ENCODE results near the gene SFXN5.

Gene SFXN5

GRCh38 chr2:72953528-72953927 is 118.0 kb downstream of the SFXN5 start:
- DNase-seq, result no peak

DNA sequence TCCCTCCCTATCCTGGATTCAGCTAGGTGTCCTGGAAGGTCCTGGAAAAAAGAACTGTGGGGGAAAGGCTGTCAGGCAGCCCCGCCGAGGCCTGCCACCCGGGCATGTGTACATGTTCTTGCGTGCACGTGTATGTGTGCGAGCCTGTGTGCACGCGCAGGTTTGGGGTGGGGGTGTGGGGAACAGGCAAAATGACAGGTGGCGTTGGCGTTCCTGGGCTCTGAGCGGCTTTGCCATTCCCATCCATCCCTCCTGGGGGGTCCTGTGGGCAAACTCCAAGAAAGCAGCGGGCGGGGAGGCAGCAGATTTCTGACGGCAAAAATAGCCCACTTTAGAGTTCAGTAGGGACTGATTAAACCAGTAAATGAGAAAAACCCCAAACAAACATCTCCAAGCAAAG is 118.6 kb downstream of the SFXN5 start:
- no peak for DNase-seq

- DNase-seq, result no peak
Measured at GRCh38 chr2:72952110-72952823, 119.2 kb downstream of the SFXN5 start.

GRCh38 chr2:72951303-72952095 is 120.0 kb downstream of the SFXN5 start:
- DNase-seq, result no peak

DNA sequence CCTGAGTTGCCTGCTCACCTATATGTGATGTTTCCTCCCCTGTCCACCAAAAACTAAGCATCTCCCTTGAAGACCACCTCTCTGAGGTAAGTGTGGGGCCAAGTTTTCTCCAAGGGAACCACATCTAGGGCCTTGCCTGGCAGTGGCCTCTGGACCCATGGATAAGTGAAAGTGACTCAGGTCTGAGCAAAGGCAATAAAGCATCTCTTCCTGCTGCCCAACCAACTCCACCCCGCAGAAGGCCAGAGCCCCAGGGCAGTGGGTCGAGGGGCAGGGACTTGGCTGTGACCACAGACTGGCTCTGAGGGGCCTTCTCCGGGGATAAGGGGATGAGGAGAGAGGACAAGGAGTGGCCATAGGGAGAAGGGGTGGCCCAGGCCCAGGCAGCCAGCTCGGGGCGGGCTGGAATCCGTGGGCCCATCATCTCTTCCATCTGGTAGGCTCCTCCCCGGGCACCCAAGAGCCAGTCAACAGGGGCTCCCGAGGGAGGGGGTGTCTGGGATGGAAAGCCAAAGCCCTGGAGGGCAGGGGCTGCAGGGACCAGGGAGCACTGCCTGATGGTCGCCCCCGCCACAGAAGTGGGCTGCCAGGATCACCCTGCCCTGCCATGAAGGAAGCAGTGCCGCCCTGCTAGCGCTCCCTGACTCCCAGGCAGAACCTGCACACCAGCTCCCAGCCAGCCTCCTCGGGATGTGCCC is 120.8 kb downstream of the SFXN5 start:
- no peak for DNase-seq

DNA sequence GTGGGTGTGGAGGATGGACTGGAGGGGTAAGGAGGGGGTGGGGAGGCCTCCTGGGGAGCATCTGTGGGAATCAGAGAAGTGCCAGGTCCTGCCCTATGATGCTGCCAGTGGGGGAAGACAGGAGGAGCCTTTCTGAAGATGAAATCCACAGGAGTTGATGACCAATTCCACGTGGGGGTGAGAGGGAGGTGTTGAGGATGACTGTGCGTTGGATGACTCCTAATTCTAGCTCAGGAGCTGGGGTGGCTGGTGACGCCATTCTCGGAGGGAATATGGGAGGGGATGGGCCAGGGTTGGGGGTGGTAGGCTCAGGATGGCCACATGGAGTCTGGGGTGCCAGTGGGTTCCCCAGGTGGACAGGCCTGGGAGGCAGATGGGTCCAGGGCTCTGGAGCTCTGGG is 121.9 kb downstream of the SFXN5 start:
- no peak for DNase-seq

DNA sequence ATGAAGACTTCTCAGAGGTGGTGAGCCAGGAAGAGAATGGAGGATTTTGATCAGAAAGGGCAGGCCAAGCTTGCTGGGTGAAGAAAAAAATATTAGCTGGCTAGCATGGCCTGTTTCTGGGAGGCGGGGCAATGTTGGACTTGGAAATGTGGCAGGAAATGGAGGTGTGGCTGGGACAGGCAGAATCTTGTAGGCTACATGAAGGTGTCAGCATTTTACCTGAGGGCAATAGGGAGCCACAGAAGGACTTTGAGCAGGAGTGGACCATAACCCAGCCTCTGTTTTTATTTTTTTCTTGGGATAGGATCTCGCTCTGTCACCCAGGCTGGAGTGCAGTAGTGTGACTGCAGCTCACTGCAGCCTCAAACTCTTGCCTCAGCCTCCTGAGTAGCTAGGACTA is 122.5 kb downstream of the SFXN5 start:
- no peak for DNase-seq

- DNase-seq, result no peak
Measured at GRCh38 chr2:72947952-72948830, 123.3 kb downstream of the SFXN5 start.

- no peak for DNase-seq
Measured at GRCh38 chr2:72946466-72946865, 125.0 kb downstream of the SFXN5 start.

GRCh38 chr2:72945450-72946019 is 126.0 kb downstream of the SFXN5 start:
- DNase-seq, result no peak

DNA sequence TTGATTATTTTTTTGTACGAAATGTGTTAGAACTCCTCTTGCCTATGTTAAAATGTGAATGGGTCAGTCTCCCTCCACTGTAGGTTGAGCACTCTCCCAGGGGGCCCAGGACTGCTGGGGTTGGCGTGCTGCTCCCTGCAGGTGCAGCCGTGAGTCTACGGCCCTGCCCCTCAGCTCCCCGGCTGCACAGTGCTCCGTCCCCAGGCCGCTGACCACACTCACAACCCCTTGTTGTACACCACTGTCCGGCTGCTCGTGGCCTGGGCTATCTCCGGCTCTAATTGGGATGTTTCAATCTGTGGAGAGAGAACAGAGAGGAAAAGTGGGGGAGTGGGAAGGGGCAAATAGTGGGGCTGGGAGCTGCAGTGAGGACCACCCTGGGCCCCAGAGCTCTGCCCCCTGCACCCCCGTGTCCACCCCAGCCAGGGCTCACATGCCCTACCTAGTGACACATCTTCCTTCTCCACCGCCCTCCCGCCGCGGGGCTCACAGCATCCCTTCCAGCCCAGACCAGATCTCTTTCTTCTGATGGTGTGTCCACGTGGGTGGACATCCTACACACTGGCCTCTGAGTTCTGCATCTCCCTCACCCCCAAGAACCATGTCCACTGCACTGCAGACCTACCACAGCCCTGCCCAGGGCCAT is 126.6 kb downstream of the SFXN5 start:
- DNase-seq, result no peak

DNA sequence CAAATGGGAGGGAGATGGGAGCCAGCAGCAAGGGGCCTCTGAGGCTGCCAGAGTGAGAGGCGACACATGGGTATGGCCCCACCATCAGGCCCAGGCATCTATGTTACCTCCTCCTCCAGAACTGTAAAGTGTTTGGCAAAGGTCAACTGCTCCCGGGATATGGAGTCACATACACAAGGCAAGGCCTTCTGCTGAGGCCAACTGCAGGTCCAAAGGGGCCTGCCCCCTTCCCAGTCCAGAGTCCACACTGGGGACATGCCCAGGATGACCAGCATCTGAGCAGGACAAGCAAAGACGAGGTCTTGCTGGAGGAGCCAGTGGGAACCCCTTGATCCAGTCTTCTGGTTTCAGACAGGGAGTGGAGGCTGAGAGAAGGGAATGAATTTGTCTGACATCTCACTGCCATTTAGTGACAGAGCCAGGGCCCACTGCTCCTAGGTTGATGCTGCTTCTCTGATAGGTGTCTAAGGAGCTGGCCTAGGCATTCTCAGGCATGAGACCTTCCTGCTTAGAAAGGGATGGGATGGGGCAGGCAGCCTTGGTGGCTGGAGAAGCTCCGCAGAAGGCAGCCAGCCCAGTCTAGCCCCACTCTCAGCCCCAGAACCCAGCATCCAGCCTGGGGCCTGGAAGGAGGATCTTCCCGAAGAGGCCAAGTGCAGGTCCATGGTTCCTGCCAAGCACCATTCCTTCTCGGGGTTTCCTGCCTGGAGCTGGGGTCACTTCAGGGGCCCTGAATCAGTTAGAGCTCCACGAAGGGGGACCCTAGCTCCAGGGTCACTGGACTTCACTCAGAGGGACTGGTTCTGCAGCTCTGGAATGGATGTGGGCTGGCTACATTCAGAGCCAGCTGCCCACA is 127.7 kb downstream of the SFXN5 start:
- DNase-seq, result no peak

DNA sequence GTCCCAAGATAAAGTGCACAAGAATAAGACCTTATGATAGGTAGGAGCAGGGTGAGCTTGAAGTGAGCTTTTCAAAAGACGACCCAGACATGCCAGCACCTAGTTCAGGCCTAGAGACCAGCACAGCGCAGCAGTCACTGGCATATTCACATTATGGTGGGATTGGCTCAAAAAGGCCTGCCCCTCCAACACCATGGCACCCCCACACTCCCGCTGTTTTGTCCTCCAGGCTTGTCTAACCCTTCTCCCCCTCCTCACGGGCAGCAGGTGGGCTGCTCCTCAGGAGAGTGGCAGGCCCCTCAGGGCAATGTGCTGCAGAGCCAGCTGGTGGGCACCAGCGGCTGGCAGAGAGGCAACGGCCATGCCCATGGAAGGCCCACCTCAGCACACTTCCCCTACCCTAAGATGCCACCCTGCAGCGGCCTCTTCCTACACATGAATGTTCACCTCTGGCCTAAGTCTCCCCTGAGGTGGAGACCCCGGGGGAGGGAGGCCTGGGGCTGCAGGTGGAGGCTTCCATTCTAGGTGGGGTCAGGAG is 128.6 kb downstream of the SFXN5 start:
- DNase-seq, result no peak

GRCh38 chr2:72942293-72942692 is 129.2 kb downstream of the SFXN5 start:
- no peak for DNase-seq

DNA sequence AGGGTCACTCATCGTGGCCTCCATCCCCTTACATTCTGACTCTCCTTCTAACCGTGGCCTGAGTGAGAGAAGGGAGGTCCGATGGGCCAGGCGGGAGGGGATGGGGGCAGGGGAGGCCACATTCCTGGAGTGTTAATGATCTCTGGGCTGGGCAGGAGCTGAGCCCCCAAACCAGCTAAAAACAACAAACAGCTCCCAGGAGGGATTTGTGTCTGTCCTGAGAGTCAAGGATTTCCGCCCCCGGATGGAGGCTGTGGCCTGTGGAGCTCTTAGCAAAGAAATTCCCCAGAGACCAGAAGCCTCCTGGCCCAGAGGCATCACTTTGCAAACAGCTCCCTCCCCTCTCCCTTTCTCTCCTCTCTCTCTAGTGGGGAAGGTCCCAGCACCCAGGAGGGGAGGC is 130.7 kb downstream of the SFXN5 start:
- DNase-seq, result no peak

DNA sequence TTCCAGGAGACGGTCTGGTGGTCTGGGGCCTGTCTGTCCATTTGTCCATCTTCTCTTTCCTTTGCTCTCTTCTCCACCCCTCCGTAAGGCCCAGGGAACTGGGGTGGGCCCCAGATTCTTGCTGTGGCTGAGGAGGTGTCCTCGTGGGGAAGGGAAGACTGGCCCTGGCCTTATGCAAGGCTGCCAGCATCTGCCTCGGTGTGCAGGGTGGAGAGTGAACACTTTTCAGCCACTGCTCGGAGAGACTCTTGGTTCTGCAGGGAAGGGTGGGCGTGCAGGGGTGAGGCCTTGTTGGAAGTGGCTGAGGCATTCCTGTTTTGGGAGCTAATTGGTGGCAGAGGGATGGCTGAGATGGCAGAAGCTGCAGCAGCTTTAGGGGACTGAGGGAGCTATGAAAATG is 131.2 kb downstream of the SFXN5 start:
- DNase-seq, result no peak

DNA sequence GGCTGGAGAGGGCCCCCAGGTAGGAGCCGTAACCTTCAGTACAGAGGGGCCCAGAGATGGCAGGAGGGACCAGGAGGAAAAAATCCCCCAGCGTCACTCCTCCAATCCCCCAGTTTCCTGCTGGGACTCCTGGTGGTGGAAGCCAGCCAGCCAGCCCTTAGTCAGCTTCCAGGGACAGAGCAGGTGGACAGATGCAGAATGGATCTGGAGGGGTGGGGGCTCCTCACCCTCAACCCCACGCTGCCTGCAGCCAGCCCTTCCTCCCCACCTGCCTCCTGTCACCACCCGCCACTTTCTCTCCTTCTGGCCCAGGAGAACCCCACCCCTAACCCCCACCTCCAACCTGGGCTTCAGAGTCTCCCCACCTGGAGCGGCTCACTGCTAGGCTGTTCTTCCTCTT is 133.1 kb downstream of the SFXN5 start:
- DNase-seq, result no peak

DNA sequence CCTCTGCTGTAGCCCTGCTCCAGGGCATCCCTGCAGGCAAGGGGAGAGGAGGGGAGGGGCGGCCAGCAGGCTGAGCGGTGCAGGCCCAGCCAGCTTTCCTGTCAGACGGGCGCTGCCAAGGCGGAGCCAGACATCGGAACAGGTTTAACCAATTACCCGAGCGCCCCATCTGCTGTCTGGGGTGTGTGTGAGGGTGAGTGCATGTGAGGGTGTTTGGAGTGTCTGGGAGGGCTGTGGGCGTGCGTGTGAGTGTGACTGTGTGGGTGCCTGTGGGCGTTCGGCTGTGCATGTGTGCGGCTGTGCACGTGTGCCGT is 134.2 kb downstream of the SFXN5 start:
- DNase-seq, result no peak

DNA sequence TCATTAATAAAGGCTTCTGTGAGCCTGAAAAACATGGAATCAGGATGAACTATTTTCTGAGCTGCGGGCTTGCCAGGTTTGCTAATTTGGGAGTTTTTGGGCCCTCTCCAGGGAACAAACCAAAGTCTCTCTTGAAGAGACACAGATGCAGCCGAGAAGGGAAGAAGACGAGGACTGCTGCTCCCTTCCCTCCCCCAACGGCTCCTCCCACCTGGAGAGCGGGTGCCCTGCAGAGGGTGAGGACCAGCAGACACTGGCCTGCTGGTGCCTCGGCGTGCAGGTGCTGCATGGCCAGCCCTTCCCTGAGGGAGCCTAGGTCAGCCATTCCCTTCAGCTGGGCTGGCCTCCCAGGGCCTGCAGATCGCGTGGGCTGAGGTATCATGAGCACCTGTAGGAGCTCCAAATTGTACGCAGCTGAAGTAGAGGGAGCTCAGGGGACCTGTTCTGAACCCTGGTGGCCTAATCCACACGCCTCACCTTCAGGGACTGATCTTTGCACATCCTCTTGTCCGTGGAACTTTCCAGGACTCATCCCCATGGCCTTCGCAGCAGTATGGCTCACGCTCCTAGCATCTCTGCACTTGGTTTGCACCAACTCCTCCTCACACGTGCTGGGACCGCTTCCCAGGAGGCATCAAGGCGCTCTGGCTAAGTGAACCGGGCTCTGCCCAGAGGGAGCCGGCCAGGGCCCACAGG is 134.7 kb downstream of the SFXN5 start:
- no peak for DNase-seq

DNA sequence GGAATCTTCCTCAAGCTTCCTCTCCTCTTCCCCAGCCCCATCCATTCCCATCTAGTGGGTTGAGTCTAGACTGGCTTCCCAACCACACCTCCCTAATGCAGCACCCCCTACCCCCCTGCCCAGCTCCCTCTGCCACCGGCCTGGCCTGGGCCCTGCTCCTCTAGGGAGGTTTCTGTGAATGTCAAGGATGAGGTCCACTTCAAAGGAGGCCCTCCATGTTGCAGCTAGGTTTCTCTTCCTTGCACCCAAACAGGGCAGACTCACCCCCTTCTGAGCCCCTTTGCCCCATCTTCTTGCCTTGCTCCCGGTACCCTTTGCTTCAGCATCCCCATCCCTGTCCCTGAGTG is 135.9 kb downstream of the SFXN5 start:
- DNase-seq, result no peak
